Activated CD4-positive, alpha-beta T cell treated with anti-CD3 and anti-CD28 coated beads, Interleukin-2, amount 10 ng/mL, durations not matched to agents 7 days and 5 days (primary cell): Measurements from ENCODE around the gene ZNF823. TPM values are rescaled to one million over a fixed set of nuclear protein-coding genes. Genes with fewer than 3 reads are reported as not detected.
"Not testable (repeated sequence)": the region's sequence is repeated elsewhere in the genome, so short reads cannot be mapped to it uniquely, and the experiment has no call there.

ENCODE experiments used
- CTCF ChIA-PET: fragments of 350-600 bp; sonication (Branson Sonifier 250); formaldehyde crosslinking; loops from one replicate; lab custom pipeline; 2021; ENCODE audit warnings: antibody characterized with exemption; lab: Charles Lee
- POLR2A ChIA-PET: fragments of 350-600 bp; sonication (Branson Sonifier 250); formaldehyde crosslinking; loops from one replicate; lab custom pipeline; 2021; ENCODE audit warnings: antibody characterized with exemption; lab: Charles Lee
- DNase-seq: peaks from one replicate; pipeline ENCODE4 v3.0.0-alpha.2; 2020
- H3K27ac Mint-ChIP-seq: one replicate; pipeline ENCODE4 v1.8.0; 2021; ENCODE audit warnings: mild to moderate bottlenecking, moderate library complexity, mixed read lengths
- H3K27me3 Mint-ChIP-seq: one replicate; pipeline ENCODE4 v1.8.0; 2021; ENCODE audit warnings: mixed read lengths
- H3K36me3 Mint-ChIP-seq: one replicate; pipeline ENCODE4 v1.8.0; 2021; ENCODE audit warnings: low read depth, mixed read lengths
- H3K4me1 Mint-ChIP-seq: one replicate; pipeline ENCODE4 v1.8.0; 2021; ENCODE audit warnings: mixed read lengths
- H3K4me3 Mint-ChIP-seq: one replicate; pipeline ENCODE4 v1.8.0; 2021; ENCODE audit warnings: mild to moderate bottlenecking, moderate library complexity, mixed read lengths
- H3K9me3 Mint-ChIP-seq: one replicate; pipeline ENCODE4 v1.8.0; 2021; ENCODE audit warnings: mixed read lengths
- total RNA-seq, 2 experiments: library from RNA; stranded (reverse); gene quantifications; one replicate each; pipeline ENCODE4 v1.2.3, GENCODE V29; 2021

ZNF823 gene
- total RNA-seq, 2 experiments from 2014 or later = 6.7 to 7.4 TPM

DNA sequence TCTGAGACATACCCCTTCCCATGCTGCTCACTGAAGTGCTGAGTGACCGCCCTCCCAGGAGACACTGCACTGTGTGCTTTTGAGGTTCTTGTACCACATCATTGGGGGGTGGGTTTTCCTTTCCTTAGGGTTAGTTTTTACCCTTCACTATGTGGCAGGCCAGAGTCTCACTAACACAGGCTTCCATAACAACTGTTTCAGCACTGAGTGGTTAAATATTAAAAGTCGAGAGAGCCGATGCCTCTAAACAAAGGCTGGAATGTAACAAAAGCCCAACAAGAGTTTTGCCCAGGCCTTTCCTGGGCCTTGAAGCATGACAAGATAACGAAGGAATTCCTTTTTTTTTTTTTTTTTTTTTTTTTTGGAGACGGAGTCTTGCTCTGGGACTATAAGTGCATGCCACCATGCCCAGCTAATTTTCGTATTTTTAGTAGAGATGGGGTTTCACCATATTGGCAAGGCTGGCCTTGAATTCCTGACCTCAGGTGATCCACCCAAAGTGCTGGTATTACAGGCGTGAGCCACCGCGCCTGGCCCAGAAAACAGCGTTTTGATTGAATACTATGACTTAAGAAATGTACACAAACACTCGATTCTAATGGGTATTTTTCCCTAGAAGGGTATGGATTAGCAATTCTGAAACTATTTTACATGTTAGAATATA is 46.5 kb downstream of the ZNF823 start:
- H3K4me1 Mint-ChIP-seq = peaks cover 12% of the 10 kb centered on the region
- H3K9me3 Mint-ChIP-seq = peaks cover 19% of the 10 kb centered on the region
- H3K27me3 Mint-ChIP-seq = peaks cover 21% of the 10 kb centered on the region
- H3K4me3 Mint-ChIP-seq = no peak overlapping the region
- CTCF ChIA-PET = no interaction called here
- POLR2A ChIA-PET = no interaction called here
- H3K36me3 Mint-ChIP-seq = peaks cover 6% of the 10 kb centered on the region
- H3K27ac Mint-ChIP-seq = no peak overlapping the region
- no peak for DNase-seq

DNA sequence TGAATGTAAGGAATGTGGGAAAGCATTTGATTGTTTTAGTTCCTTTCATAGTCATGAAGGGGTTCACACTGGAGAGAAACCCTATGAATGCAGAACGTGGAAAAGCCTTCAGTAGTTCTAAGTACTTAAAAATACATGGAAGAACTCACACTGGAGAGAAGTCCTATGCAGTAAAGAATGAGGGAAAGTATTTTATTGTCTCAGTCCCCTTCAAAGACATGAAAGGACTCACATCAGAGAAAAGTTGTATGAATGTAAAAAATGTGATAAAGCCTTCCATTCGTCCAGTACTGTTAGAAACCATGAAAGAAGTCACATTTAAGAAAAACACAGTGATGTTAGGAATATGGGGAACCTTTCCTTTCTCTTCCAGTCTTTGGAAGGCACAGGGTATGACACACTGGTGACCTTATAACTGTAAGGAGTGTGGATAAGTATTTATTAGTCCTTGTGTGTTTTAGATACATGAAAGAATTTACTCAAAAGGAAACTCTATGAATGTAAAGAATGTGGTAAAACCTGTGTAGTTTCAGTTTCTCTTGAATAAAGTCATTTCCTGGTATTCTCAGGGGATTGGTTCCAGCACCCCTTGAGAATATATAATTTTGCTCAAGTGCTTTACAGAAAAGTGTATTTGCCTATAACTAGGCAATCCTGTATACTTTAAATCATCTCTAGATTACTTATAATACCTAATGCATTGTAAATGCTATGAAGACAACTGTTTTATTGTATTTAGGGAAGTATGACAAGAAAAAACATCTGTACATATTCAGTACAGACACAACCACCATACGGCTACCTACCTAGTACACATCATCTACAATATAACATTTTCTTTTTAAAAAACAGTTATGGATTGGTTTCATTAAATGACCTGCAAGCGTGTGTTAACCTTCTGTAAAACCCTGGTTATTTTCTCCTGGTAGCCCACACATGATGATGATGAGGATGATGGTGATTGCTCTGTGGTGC is 52.8 kb downstream of the ZNF823 start:
- H3K4me3 Mint-ChIP-seq = no peak overlapping the region
- H3K4me1 Mint-ChIP-seq = peaks cover 16% of the 10 kb centered on the region
- ChIA-PET CTCF (no interaction called here), POLR2A (no interaction called here)
- H3K27me3 Mint-ChIP-seq = no peaks in the 10 kb centered on the region
- H3K27ac Mint-ChIP-seq = peak overlapping the region; percentile 7
- DNase-seq = no peak
- peaks cover 46% of the 10 kb centered on the region for H3K9me3 Mint-ChIP-seq
- peaks cover 19% of the 10 kb centered on the region for H3K36me3 Mint-ChIP-seq

DNA sequence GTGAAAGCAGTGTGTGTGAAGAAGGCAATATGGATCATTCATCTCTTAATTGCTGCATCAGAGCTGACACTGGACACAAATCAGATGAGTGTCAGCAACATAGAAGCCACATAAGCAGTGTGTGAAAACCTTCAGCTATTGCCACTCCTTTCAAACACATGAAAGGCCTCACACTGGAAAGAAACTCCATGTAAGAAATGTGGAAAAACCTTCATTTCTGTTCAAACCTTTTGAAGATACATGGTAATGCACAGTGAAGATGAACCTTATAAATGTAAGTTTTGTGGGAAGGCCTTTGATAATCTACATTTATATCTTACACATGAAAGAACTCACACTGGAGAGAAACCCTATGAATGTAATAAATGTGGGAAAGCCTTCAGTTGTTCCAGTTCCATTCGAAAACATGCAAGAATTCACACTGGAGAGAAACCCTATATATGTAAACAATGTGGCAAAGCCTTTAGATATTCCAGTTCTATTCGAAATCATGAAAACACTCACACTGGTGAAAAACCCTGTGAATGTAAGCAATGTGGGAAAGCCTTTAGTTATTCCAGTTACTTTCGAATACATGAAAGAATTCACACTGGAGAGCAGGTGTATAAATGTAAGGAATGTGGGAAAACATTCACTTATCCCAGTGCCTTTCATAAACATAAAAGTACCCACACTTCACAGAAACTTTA is 53.6 kb downstream of the ZNF823 start:
- no peak overlapping the region for H3K27ac Mint-ChIP-seq
- H3K4me1 Mint-ChIP-seq = peaks cover 16% of the 10 kb centered on the region
- DNase-seq = no peak
- H3K27me3 Mint-ChIP-seq = no peaks in the 10 kb centered on the region
- H3K4me3 Mint-ChIP-seq = no peak overlapping the region
- CTCF ChIA-PET = no interaction called here
- peaks cover 21% of the 10 kb centered on the region for H3K36me3 Mint-ChIP-seq
- peaks cover 54% of the 10 kb centered on the region for H3K9me3 Mint-ChIP-seq
- POLR2A ChIA-PET = no interaction called here

DNA sequence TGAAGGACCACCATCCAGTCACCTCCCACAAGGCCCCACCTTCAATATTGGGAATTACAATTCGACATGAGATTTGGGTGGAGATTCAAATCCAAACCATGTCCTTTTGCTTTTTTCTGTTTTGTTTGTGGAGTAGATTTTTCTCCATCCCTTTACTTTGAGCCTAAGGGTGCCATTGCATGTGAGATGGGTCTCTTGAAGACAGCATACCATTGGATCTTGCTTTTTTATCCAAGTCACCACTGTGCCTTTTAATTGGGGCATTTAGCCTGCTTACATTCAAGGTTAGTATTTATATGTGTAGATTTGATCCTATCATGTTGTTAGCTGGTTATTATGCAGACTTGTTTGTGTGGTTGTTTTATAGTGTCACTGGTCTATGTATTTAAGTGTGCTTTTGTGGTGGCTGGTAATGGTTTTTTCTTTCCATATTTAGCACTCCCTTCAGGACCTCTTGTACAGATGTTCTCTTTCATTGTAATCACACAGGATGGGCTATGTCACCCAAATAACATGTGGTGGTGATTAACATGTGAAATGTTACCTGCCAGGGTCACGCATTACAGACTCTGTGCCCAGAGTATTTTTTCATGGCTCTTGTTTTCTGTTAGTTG is 58.0 kb downstream of the ZNF823 start:
- Mint-ChIP-seq H3K27ac (no peak overlapping the region), H3K4me3 (no peak overlapping the region), H3K9me3 (peaks cover 50% of the 10 kb centered on the region), H3K27me3 (no peaks in the 10 kb centered on the region), H3K4me1 (peaks cover 6% of the 10 kb centered on the region), H3K36me3 (peaks cover 13% of the 10 kb centered on the region)
- CTCF ChIA-PET = no interaction called here
- POLR2A ChIA-PET = no interaction called here
- no peak for DNase-seq

- peaks cover 36% of the 10 kb centered on the region for H3K9me3 Mint-ChIP-seq
These were observed 60.2 kb downstream of the ZNF823 start for GRCh38 chr19:11678504-11678903.

DNA sequence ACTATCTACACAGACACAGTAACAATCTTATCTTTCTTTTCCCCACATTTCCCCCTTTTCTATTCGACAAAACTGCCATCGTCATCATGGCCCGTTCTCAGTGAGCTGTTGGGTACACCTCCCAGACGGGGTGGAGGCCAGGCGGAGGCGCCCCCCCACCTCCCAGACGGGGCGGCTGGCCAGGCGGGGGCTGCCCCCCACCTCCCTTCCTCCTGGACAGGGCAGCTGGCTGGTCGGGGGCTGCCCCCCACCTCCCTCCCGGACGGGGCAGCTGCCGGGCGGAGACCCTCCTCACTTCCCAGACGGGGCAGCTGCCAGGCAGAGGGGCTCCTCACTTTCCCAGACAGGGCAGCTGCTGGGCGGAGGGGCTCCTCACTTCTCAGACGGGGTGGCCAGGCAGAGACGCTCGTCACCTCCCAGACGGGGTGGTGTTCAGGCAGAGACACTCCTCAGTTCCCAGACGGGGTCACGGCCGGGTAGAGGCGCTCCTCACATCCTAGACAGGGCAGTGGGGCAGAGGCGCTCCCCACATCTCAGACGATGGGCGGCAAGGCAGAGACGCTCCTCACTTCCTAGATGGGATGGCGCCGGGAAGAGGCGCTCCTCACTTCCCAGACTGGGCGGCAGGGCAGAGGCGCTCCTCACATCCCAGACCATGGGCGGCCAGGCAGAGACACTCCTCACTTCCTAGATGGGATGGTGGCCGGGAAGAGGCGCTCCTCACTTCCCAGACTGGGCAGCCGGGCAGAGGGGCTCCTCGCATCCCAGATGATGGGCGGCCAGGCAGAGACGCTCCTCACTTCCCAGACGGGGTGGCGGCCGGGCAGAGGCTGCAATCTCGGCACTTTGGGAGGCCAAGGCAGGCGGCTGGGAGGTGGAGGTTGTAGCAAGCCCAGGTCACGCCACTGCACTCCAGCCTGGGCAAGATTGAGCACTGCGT is 61.8 kb downstream of the ZNF823 start:
- H3K36me3 Mint-ChIP-seq, DNase-seq, H3K4me1 Mint-ChIP-seq, H3K4me3 Mint-ChIP-seq, CTCF ChIA-PET, POLR2A ChIA-PET, H3K27me3 Mint-ChIP-seq, H3K27ac Mint-ChIP-seq: not testable (repeated sequence)
- peaks cover 36% of the 10 kb centered on the region for H3K9me3 Mint-ChIP-seq

More at GRCh38 chr19:11678504-11678903, 60.2 kb downstream of the ZNF823 start:
- Mint-ChIP-seq H3K36me3 (peaks cover 6% of the 10 kb centered on the region), H3K27ac (no peak overlapping the region), H3K4me3 (no peak overlapping the region), H3K27me3 (peaks cover 3% of the 10 kb centered on the region), H3K4me1 (peaks cover 2% of the 10 kb centered on the region)
- ChIA-PET POLR2A (no interaction called here), CTCF (no interaction called here)
- no peak for DNase-seq

DNA sequence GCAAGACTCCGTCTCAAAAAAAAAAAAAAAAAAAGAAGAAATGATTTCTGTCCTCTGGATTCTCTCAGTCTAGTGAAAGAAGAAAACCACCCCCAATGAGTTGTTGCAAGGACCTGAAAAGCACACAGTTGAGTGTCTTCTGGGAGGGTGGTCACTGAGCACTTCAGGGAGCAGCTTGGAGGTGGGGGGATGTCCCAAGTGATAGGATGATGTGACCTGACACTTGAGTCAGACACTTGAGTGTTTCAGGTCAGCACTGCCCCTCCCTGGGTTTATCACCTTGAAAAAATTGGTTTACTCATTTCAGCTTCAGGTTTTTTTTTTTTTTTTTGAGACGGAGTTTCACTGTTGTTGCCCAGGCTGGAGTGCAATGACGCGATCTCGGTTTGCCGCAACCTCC is 63.2 kb downstream of the ZNF823 start:
- H3K9me3 Mint-ChIP-seq = peaks cover 28% of the 10 kb centered on the region
- peaks cover 6% of the 10 kb centered on the region for H3K36me3 Mint-ChIP-seq
- H3K4me1 Mint-ChIP-seq = peaks cover 2% of the 10 kb centered on the region
- H3K4me3 Mint-ChIP-seq = no peak overlapping the region
- CTCF ChIA-PET = interaction anchor here (0.7 kb wide), 1 partner anchor 496 kb away, joined by 3 read pairs; no protein-coding TSS in a partner anchor
- H3K27ac Mint-ChIP-seq = no peak overlapping the region
- POLR2A ChIA-PET = no interaction called here
- DNase-seq = no peak
- H3K27me3 Mint-ChIP-seq = peaks cover 3% of the 10 kb centered on the region

DNA sequence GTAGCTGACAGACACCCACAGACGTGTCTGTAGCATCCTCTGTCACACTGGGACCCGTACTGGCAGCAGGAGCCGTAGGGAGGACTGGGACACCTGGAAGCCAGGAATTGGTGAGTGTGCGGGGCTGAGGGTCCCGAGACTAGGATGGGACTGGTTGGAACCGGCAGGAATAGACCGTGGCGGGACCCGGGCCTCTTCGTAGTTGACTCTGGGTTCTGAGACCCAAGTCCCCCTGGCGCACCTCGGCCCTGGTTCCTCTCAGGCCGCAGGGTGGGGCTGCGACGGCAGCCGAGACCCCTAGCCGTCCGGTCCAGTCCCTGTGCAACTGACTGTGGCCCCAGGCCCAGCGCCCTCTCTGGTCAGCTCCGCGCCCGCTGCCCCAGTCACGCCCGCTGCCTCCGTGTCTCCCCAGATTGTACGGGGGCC is 64.7 kb downstream of the ZNF823 start:
- Mint-ChIP-seq H3K9me3 (peaks cover 22% of the 10 kb centered on the region), H3K27ac (no peak overlapping the region), H3K27me3 (peaks cover 3% of the 10 kb centered on the region), H3K4me3 (no peak overlapping the region), H3K36me3 (peaks cover 3% of the 10 kb centered on the region), H3K4me1 (peaks cover 2% of the 10 kb centered on the region)
- CTCF ChIA-PET = interaction anchor here (0.6 kb wide), 1 partner anchor 126 kb away, joined by 4 read pairs; no protein-coding TSS in a partner anchor
- DNase-seq = no peak
- POLR2A ChIA-PET = no interaction called here

GRCh38 chr19:11673608-11674041 is 65.1 kb downstream of the ZNF823 start:
- POLR2A ChIA-PET = no interaction called here
- no peak overlapping the region for H3K27ac Mint-ChIP-seq
- peaks cover 3% of the 10 kb centered on the region for H3K27me3 Mint-ChIP-seq
- H3K9me3 Mint-ChIP-seq = peaks cover 22% of the 10 kb centered on the region
- H3K4me3 Mint-ChIP-seq = no peak overlapping the region
- peaks cover 2% of the 10 kb centered on the region for H3K4me1 Mint-ChIP-seq
- CTCF ChIA-PET = interaction anchor here (0.6 kb wide), 1 partner anchor 126 kb away, joined by 4 read pairs; no protein-coding TSS in a partner anchor
- no peak for DNase-seq
- H3K36me3 Mint-ChIP-seq = peaks cover 3% of the 10 kb centered on the region
